Kidney tubule cell (primary cell): ENCODE data around the gene CCDC192.
A peak's percentile ranks its signal among the peaks of the same experiment; 100 is the strongest.
"Not testable (repeated sequence)": the region's sequence is repeated elsewhere in the genome, so short reads cannot be mapped to it uniquely, and the experiment has no call there.

Experiments
- DNase-seq: peaks from one replicate; pipeline ENCODE4 v3.0.0-alpha.2; 2018; ENCODE audit warnings: low spot score

Gene CCDC192

DNA sequence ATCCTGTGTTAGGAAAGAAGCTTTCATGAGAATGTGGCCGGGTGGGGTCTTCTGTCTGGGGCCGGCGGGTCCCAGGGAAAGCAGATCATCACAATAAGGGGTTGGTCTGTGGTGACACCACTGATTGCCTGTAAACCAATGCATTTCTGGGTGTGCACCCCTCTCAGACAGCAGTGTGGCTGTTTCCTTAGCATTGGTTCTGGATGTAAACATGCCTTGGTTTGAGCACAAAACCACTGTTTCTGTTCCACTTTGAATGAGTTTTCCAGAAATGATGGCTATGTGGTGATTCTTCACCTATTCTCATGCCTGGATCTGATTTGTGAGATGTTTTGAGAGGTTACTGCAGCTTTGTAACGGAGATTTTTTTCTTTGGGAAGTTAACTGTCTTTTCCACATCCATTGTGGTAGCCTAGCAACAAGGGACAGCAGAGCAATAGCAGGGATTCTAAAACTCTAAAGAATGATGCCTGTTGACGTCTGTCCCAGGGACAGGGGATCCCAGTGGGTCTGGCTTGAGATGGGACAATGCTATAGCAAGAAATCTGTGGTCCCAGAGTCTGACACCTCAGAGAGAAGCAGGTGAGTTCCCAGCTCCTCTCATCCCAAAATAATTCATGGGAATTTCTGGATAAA is at the start of gene CCDC192:
TSS of gene CCDC192 (plus strand) at position 466 of the 636 bp plus-strand sequence. CDS start at position 521, 55 bp downstream.
- DNase-seq, result no peak

- DNase-seq, result no peak
These were observed 46.4 kb upstream of the CCDC192 start for GRCh38 chr5:127656825-127657224.

DNA sequence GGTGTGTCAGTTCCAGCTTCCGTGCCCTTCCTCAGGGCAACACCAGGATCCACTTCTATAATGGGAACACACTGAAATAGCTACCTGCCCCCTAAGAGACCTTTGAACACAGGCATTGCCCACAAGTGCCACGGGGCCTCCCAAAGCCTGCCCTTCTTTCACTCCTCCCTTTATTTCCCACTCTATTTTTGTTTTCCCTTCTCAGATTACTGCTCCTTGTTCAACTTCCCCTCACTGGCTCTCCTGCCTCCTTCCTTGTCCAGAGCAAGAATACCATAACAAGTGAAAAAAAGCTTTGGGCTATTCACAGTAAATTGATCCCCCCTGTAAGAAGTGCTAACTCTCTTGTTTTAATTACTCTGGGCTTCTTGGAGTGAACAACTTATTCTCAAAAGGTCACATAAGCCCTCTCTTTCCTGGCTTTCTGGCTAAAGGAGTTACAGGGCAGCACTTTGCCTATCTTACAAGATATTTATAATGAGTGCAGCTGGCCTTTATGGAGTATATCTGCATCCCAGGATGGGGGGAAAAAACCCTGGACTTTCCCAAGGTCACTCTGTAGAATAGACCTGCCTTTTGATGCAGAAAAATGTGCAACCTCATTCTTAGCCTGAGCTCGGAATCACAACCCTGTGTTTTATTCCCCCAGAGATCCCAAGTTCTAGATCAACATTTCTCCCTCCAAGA is 43.0 kb upstream of the CCDC192 start:
- no peak for DNase-seq

- no peak for DNase-seq
These were observed 39.1 kb upstream of the CCDC192 start for GRCh38 chr5:127664093-127664492.

DNA sequence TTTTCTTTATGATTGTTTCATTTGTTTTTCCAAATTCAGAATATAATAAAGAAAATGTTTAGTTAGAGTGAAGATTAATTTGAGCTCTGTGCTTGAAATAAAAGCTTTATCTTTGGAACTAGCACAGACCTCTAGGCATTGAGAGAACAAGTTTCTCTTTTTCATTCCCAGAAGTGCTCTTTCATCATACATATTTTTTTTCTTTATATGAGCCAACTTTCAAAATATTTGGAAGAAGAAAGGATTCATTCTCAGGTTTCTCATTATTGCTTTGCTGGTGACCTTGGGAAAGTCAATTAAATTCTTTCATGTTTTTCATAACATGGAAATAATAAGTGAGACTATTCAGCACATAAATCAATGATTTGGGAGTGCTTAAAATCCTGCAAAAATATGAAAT is 37.5 kb upstream of the CCDC192 start:
- DNase-seq, result no peak

DNA sequence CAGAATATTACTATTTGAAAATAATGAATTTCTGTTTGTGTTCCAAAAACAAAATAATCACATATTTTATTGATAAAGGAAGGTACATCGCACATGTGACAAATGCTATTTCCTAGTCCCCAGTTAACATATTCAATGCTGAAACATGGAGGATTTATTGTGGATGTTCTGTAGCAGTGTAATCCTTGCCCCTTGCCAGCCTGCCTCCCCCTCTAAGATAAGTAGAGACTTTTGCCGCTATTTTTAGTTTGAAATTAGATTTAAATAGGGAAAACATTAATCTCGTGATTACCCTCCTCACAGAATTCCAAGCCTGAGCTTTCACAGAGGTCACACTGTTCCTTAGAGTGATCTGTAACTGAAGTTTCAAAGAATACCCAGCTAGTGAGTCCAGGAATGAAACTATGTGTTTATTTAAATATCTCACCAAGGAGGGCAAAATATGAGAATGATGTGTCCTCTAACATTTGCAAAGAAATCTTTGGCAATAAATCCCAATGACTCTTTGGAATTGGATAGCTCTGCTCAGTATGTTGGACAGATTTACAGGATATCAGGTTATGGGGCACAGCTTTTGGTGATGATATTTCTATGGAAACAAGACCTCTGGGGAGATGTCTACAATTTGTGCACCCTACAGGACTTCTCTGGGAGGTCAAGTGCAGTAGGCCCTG is 37.0 kb upstream of the CCDC192 start:
- DNase-seq, result no peak

DNA sequence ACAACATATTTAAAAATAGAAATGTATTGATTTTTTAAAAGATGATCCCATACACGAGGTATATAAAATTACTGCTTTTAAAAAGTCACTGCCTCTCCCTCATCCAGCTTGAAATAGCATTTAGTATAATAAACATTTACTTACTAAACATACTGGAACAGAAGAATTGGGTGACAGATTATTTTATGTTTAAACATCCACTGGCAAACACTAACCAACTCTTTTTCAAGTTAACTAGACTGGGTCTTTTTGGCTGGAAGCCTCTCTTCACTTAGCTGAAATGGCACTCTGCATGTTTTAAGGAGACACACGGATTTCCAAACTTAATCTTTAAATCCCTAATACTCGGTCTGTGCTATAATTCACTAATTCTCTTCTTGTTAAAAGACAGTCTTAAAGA is 35.3 kb upstream of the CCDC192 start:
- DNase-seq, result no peak

DNA sequence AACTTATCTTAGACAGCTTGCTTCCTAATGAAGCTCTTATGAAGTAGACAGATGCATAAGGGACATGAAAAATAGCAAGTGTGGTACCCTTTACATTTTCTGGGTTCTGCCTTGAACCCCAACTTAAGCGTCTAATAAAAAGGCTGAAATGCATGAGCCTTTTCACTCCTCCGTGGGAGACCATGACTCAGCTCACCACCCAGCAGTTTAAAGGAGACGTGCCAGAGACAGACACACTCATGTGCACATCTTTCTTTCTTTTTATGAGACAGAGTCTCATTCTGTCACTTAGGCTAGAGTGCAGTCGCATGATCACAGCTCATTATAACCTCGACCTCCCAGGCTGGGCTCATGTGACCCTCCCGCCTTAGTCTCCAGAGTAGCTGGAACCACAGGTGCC is 32.0 kb upstream of the CCDC192 start:
- DNase-seq, result no peak

GRCh38 chr5:127673117-127673800 is 29.9 kb upstream of the CCDC192 start:
- DNase-seq, result no peak

- not testable (repeated sequence) for DNase-seq
These were observed 26.2 kb upstream of the CCDC192 start for GRCh38 chr5:127676951-127677350.

- not testable (repeated sequence) for DNase-seq
These were observed 23.4 kb upstream of the CCDC192 start for GRCh38 chr5:127679691-127680330.

DNA sequence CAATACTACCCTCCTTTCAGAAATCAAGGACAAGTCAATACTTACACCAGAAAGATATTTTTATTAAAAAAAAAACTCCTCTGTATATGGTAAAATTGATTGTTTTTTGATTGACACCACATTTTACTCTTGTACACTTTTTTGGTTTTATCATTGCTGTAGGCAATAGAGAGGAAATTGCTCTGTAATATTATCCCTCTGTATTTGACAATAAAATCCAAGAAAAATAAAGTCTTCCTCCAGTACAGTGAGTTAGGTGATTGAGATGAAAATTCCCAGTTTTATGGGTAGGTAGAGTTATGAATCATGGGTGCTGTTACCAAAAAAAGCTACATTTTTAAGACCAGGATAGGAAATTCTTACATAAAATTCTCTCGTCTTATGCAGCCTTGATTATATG is 22.6 kb upstream of the CCDC192 start:
- no peak for DNase-seq

GRCh38 chr5:127683008-127683407 is 20.2 kb upstream of the CCDC192 start:
- DNase-seq, result no peak

- no peak for DNase-seq
These were observed 18.3 kb upstream of the CCDC192 start for GRCh38 chr5:127684726-127685467.

- DNase-seq, result no peak
These were observed 17.5 kb upstream of the CCDC192 start for GRCh38 chr5:127685662-127686061.

GRCh38 chr5:127686424-127686823 is 16.8 kb upstream of the CCDC192 start:
- DNase-seq, result no peak

DNA sequence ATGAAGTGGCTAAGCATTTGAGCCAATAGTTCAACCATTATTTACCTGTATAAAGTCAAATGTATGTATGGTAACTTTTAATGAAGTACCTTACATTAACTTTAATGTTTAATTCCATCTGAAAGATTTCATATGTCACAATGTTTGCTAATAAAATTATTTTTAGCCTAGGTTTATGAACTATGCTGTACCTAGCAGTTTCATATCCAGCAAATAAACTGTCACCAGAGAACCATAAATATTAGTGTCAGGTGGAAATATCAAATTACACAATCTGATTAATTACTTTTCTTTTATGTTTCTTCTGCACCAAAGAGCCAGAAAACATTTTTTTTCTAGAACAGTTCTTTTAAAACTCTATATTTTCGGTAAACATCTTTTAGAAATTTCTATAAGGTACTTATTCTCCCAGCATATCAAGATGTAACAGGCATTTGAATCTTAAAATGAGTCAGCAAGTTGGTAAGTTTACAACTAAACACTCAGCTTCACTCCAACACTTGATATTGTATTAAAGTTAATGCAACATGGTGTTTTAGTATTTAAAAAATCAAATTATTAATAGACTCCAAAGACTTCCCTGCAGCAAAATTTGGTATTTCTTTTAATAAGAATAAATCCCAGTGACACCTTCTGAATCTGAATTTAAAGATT is 8.5 kb upstream of the CCDC192 start:
- DNase-seq, result no peak

DNA sequence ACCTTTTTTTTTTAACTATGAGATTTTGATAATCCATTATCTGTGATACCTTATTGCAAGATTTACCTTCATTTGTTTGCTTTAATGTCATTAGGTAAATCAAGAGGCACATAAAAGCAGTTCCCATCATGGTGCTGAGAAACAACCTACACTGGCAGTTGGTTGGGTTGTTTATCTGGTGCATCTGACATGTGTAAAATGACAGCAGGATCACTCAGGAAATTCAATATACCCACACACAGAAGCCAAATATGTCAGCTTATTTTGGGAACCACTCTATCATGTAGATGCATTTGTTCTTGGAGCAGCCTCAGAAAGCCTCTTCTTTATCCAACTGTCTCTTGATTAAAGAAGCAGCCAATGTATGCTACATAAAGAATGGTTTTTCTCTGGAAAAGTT is 7.8 kb upstream of the CCDC192 start:
- DNase-seq, result no peak

DNA sequence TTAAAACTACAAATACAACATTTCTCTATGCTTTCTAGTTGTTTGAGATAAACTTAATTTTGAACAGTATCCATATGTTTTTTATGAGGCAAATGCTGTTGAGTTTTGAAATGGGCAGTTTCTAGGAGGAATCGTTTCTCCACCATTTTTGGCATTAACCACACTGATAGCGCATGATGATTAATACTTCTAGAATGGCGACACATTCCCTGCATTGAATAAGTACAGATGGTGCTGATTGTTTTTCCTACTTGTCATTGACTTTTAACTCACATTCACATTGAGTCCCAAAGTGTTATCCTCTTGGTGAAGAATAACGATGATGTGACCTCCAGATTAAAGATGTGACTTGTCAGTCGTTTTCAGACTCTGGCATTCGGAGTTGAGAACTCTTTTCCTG is 6.5 kb upstream of the CCDC192 start:
- DNase-seq, result no peak

DNA sequence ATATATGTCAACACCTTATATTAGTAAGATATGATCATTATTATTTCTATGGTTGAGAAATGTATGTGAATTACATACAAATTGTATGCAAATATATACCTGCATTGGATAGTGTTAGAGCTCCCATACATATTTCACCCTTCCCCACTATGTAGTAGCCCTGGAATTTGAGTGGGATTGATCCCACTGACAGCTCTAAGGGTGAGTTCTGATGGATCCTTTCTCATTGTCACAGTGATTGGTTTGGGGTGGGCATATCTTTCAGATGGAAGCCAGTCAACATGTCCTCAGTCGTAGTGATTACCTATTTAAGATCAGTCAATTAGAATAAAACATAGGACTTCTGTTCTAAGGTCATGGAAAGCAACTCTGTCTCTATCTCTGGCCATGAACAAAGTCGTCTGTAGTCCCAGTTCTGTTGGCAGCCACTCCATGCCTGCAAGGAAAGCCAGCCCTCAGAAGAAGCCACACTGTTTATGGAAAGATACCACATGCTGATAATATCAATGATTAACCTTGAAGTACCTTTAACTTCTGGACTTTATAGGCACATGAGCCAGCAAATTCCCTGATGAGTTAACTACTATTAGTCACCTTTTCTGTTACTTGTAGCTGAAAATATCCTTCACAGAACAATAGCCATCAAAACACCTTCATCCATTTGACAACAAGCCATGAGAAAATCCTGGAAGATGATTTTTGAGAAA is 5.1 kb upstream of the CCDC192 start:
- DNase-seq, result peak; percentile 93
